ENCODE data around the gene CRTC2.
"Not testable (repeated sequence)": the region's sequence is repeated elsewhere in the genome, so short reads cannot be mapped to it uniquely, and the experiment has no call there.

Gene CRTC2

DNA sequence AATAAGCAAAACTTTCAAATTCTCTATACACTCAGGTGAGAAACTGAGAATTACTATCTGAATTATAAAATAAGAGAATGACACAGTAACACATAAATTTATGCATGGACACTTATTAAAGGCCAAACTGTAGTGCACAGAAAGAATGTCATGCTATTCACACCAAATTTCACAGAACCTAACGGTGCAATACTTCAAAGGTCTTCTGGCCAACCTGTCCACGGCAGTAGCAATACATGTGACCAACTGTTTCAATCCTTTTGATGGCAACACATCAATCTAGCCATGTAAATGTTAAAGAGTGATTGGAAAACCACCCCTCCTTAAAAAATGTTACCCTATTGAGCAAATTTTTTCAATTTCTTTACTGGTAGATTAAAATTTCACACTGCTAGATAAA is 46.1 kb downstream of the CRTC2 start:
- H3K4me3 ChIP-seq (ENCODE audit: low read depth, low read length): no peak overlapping the region
- TF ChIP-seq, protein P1, sequence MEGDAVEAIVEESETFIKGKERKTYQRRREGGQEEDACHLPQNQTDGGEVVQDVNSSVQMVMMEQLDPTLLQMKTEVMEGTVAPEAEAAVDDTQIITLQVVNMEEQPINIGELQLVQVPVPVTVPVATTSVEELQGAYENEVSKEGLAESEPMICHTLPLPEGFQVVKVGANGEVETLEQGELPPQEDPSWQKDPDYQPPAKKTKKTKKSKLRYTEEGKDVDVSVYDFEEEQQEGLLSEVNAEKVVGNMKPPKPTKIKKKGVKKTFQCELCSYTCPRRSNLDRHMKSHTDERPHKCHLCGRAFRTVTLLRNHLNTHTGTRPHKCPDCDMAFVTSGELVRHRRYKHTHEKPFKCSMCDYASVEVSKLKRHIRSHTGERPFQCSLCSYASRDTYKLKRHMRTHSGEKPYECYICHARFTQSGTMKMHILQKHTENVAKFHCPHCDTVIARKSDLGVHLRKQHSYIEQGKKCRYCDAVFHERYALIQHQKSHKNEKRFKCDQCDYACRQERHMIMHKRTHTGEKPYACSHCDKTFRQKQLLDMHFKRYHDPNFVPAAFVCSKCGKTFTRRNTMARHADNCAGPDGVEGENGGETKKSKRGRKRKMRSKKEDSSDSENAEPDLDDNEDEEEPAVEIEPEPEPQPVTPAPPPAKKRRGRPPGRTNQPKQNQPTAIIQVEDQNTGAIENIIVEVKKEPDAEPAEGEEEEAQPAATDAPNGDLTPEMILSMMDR (IDR thresholded peaks at IDR 0.05; ENCODE audit: low read depth, low read length): no peak

GRCh38 chr1:153910560-153910959 is 47.9 kb downstream of the CRTC2 start:
- not testable (repeated sequence) for H3K4me3 ChIP-seq (ENCODE audit: low read depth, low read length)

- H3K4me3 ChIP-seq (ENCODE audit: low read depth, low read length): no peak overlapping the region
- TF ChIP-seq, protein P1 (IDR thresholded peaks at IDR 0.05; ENCODE audit: low read depth, low read length): no peak
Measured at GRCh38 chr1:153908071-153908470, 50.3 kb downstream of the CRTC2 start.

DNA sequence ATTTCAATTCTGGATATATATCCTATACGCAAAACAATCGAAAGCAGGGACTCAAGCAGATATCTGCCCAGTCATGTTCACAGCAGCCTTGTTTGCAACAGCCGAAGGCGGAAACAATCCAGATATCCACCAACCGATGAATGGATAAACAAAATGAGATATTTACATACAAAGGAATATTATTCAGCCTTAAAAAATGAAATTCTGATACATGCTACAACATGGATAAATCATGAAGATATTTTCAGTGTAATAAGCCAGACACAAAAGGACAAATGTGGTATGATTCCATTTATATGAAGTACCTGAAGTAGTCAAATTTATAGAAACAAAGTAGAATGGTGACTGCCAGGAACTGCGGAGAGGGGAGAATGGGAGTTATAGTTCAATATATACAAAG is 51.3 kb downstream of the CRTC2 start:
- no peak overlapping the region for H3K4me3 ChIP-seq (ENCODE audit: low read depth, low read length)
- TF ChIP-seq, protein P1 (IDR thresholded peaks at IDR 0.05; ENCODE audit: low read depth, low read length): no peak

GRCh38 chr1:153906396-153906795 is 52.0 kb downstream of the CRTC2 start:
- TF ChIP-seq, protein P1 (IDR thresholded peaks at IDR 0.05; ENCODE audit: low read depth, low read length): no peak
- H3K4me3 ChIP-seq (ENCODE audit: low read depth, low read length): no peak overlapping the region

- not testable (repeated sequence) for H3K4me3 ChIP-seq (ENCODE audit: low read depth, low read length)
Measured at GRCh38 chr1:153905908-153906307, 52.5 kb downstream of the CRTC2 start.

GRCh38 chr1:153903841-153904455 is 54.5 kb downstream of the CRTC2 start:
- TF ChIP-seq, protein P1 (IDR thresholded peaks at IDR 0.05; ENCODE audit: low read depth, low read length): no peak
- no peak overlapping the region for H3K4me3 ChIP-seq (ENCODE audit: low read depth, low read length)

- no peak overlapping the region for H3K4me3 ChIP-seq (ENCODE audit: low read depth, low read length)
- TF ChIP-seq, protein P1 (IDR thresholded peaks at IDR 0.05; ENCODE audit: low read depth, low read length): no peak
Measured at GRCh38 chr1:153899509-153899908, 58.9 kb downstream of the CRTC2 start.

Measured in WI38 (cell line).